PC-3 (cell line): Measurements from ENCODE around the gene GOPC.

ENCODE experiments used
- EZH2 ChIP-seq: fragments of 300-600 bp; sonication (generic); IDR thresholded peaks from one replicate; pipeline ENCODE4 v1.6.1; 2017; ENCODE audit warnings: antibody characterized with exemption, mild to moderate bottlenecking, low read length; ENCODE audit not compliant: unreplicated experiment
- TF ChIP-seq, protein P1 (sequence below): fragments of 300-600 bp; sonication (generic); conservative IDR thresholded peaks from 2 replicates; pipeline ENCODE4 v1.5.1; 2017; ENCODE audit warnings: antibody characterized with exemption, low read depth, mild to moderate bottlenecking, low read length

DNA sequence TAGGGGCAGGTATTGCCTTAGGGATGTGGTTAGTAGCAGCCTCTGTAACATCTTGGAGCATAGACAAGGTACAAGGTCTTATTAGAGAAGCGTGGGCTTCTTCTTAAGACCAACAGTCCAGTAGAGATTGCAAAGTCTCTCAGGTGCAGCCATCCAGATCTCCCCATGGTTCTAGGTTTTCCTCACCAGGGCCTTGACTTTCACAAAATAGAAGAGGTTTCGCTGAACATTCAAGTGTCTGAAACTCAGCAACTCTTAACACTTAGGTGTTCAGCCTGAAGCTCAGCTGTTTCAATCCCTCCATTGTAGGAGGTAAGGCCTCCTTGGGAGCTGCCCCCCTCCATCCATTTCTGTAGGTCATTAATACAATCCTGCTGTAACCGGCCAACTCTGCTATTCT lies 44.4 kb downstream of the GOPC start:
- TF ChIP-seq EZH2: no peak
- TF ChIP-seq, protein P1, sequence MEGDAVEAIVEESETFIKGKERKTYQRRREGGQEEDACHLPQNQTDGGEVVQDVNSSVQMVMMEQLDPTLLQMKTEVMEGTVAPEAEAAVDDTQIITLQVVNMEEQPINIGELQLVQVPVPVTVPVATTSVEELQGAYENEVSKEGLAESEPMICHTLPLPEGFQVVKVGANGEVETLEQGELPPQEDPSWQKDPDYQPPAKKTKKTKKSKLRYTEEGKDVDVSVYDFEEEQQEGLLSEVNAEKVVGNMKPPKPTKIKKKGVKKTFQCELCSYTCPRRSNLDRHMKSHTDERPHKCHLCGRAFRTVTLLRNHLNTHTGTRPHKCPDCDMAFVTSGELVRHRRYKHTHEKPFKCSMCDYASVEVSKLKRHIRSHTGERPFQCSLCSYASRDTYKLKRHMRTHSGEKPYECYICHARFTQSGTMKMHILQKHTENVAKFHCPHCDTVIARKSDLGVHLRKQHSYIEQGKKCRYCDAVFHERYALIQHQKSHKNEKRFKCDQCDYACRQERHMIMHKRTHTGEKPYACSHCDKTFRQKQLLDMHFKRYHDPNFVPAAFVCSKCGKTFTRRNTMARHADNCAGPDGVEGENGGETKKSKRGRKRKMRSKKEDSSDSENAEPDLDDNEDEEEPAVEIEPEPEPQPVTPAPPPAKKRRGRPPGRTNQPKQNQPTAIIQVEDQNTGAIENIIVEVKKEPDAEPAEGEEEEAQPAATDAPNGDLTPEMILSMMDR: no peak
